Bronchial epithelial cell (primary cell): ENCODE measurements around the gene AK8. TPM values are rescaled to one million over a fixed set of nuclear protein-coding genes. Genes with fewer than 3 reads are reported as not detected.

Experiments
- DNase-seq: peaks from one replicate; pipeline ENCODE4 v3.0.0-alpha.2; 2010; ENCODE audit warnings: low read depth
- FAIRE-seq: peaks from 2 replicates; lab custom pipeline; 2011; peaks lifted over from hg19 to GRCh38; lab: Jason Lieb, UNC
- H3K27me3 ChIP-seq: 2 replicates; pipeline ENCODE4 v1.5.1; 2011; ENCODE audit warnings: low read length; ENCODE audit not compliant: control insufficient read depth, insufficient read depth
- H3K36me3 ChIP-seq: 2 replicates; pipeline ENCODE4 v1.5.1; 2011; ENCODE audit warnings: low read length; ENCODE audit not compliant: control insufficient read depth, insufficient read depth
- H3K4me3 ChIP-seq: 2 replicates; pipeline ENCODE4 v1.5.1; 2011; ENCODE audit warnings: mild to moderate bottlenecking, low read depth, low read length, control low read depth
- total RNA-seq: library from RNA; depleted of rRNA; stranded (reverse); fragments of >200 nt; gene quantifications from 2 replicates; pipeline ENCODE4 v1.2.1, GENCODE V29; 2014
- TF ChIP-seq, protein P1 (sequence below): IDR thresholded peaks from 2 replicates; pipeline ENCODE4 v1.5.1; 2011; ENCODE audit warnings: mild to moderate bottlenecking, moderate library complexity, low read length, control low read depth, inconsistent platforms; ENCODE audit not compliant: insufficient read depth, severe bottlenecking

AK8 gene
- total RNA-seq, 1 donor from 2014 or later, result not detected

GRCh38 chr9:132793606-132794580, 84.2 kb downstream of the AK8 start:
- H3K27me3 ChIP-seq, result peaks cover 1% of the 10 kb centered on the region
- H3K36me3 ChIP-seq, result no peaks in the 10 kb centered on the region
- TF ChIP-seq, protein P1, sequence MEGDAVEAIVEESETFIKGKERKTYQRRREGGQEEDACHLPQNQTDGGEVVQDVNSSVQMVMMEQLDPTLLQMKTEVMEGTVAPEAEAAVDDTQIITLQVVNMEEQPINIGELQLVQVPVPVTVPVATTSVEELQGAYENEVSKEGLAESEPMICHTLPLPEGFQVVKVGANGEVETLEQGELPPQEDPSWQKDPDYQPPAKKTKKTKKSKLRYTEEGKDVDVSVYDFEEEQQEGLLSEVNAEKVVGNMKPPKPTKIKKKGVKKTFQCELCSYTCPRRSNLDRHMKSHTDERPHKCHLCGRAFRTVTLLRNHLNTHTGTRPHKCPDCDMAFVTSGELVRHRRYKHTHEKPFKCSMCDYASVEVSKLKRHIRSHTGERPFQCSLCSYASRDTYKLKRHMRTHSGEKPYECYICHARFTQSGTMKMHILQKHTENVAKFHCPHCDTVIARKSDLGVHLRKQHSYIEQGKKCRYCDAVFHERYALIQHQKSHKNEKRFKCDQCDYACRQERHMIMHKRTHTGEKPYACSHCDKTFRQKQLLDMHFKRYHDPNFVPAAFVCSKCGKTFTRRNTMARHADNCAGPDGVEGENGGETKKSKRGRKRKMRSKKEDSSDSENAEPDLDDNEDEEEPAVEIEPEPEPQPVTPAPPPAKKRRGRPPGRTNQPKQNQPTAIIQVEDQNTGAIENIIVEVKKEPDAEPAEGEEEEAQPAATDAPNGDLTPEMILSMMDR, result no peak
- no peak for FAIRE-seq
- no peak overlapping the region for H3K4me3 ChIP-seq
- no peak for DNase-seq

- FAIRE-seq, result no peak
- Histone ChIP-seq H3K4me3 (no peak overlapping the region), H3K27me3 (peaks cover 1% of the 10 kb centered on the region), H3K36me3 (no peaks in the 10 kb centered on the region)
- no peak for DNase-seq
- TF ChIP-seq, protein P1, result no peak
Measured at GRCh38 chr9:132792547-132792946, 85.5 kb downstream of the AK8 start.

GRCh38 chr9:132791699-132792240, 86.3 kb downstream of the AK8 start:
- Histone ChIP-seq H3K36me3 (no peaks in the 10 kb centered on the region), H3K27me3 (peaks cover 1% of the 10 kb centered on the region), H3K4me3 (no peak overlapping the region)
- TF ChIP-seq, protein P1, result no peak
- no peak for FAIRE-seq
- no peak for DNase-seq

GRCh38 chr9:132789719-132790118, 88.4 kb downstream of the AK8 start:
- Histone ChIP-seq H3K27me3 (peaks cover 4% of the 10 kb centered on the region), H3K36me3 (no peaks in the 10 kb centered on the region), H3K4me3 (no peak overlapping the region)
- FAIRE-seq (no peak), DNase-seq (no peak)
- TF ChIP-seq, protein P1, result no peak

DNA sequence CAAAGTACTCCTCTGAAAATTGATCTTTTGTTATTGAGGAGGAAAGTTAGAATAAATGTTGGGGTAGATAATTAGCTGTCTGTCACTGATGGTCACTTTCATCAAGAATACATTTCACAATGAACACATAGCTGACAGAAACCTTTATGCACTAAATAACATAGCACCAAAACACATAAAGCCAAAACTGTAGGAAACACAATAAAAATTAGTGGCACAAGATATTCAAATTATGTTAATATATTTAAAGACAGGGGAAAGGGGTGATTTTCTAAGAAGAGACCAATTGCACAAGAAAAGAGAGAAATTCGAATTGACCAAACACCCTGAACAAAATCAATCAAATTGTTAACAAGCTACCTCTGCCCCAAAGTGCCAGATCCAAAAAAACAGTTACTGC, 89.7 kb downstream of the AK8 start:
- DNase-seq (no peak), FAIRE-seq (no peak)
- Histone ChIP-seq H3K27me3 (peaks cover 3% of the 10 kb centered on the region), H3K4me3 (no peak overlapping the region), H3K36me3 (no peaks in the 10 kb centered on the region)
- TF ChIP-seq, protein P1, result no peak
